Kidney glomerular epithelial cell (primary cell): ENCODE data around the gene SERPINE2.
A peak's percentile ranks its signal among the peaks of the same experiment; 100 is the strongest.

Experiments used
- DNase-seq: peaks from one replicate; lab custom pipeline; 2025; lab: John Stamatoyannopoulos, UW

SERPINE2 gene

GRCh38 chr2:224042191-224042696, 3.2 kb upstream of the SERPINE2 start:
- DNase-seq: no peak

GRCh38 chr2:224041554-224041953, 2.5 kb upstream of the SERPINE2 start:
- no peak for DNase-seq

- no peak for DNase-seq
Observed at GRCh38 chr2:224040753-224041152, 1.7 kb upstream of the SERPINE2 start.

- DNase-seq: no peak
Observed at GRCh38 chr2:224039770-224040440, 819 bp upstream of the SERPINE2 start.

GRCh38 chr2:224038830-224039079, 331 bp downstream of the SERPINE2 start:
- no peak for DNase-seq

- DNase-seq: peak; percentile 18
Observed at GRCh38 chr2:224038049-224038829, 847 bp downstream of the SERPINE2 start.

- DNase-seq: no peak
Observed at GRCh38 chr2:224036731-224037361, 2.2 kb downstream of the SERPINE2 start.

- no peak for DNase-seq
Observed at GRCh38 chr2:224034017-224034416, 5.1 kb downstream of the SERPINE2 start.

GRCh38 chr2:224033601-224034000, 5.5 kb downstream of the SERPINE2 start:
- DNase-seq: no peak

- DNase-seq: no peak
Observed at GRCh38 chr2:224032283-224032682, 6.8 kb downstream of the SERPINE2 start.

- DNase-seq: no peak
Observed at GRCh38 chr2:224031358-224031970, 7.6 kb downstream of the SERPINE2 start.

- no peak for DNase-seq
Observed at GRCh38 chr2:224030786-224031185, 8.3 kb downstream of the SERPINE2 start.

GRCh38 chr2:224029876-224030275, 9.2 kb downstream of the SERPINE2 start:
- DNase-seq: no peak

GRCh38 chr2:224027931-224028330, 11.2 kb downstream of the SERPINE2 start:
- no peak for DNase-seq

GRCh38 chr2:224027070-224027469, 12.0 kb downstream of the SERPINE2 start:
- DNase-seq: no peak

- DNase-seq: no peak
Observed at GRCh38 chr2:224025874-224026273, 13.2 kb downstream of the SERPINE2 start.

- no peak for DNase-seq
Observed at GRCh38 chr2:224024270-224024669, 14.8 kb downstream of the SERPINE2 start.

GRCh38 chr2:224023188-224023587, 15.9 kb downstream of the SERPINE2 start:
- peak; percentile 21 for DNase-seq

GRCh38 chr2:224022486-224022885, 16.6 kb downstream of the SERPINE2 start:
- no peak for DNase-seq

GRCh38 chr2:224020523-224020922, 18.6 kb downstream of the SERPINE2 start:
- no peak for DNase-seq

- DNase-seq: peak; percentile 50
Observed at GRCh38 chr2:224017957-224018356, 21.1 kb downstream of the SERPINE2 start.

GRCh38 chr2:224016963-224017362, 22.1 kb downstream of the SERPINE2 start:
- DNase-seq: no peak

GRCh38 chr2:224014336-224014735, 24.8 kb downstream of the SERPINE2 start:
- DNase-seq: no peak
